ENCODE results near the gene C3orf22. TPM values are rescaled to one million over a fixed set of nuclear protein-coding genes. Genes with fewer than 3 reads are reported as not detected.

C3orf22 gene
- polyA plus RNA-seq, 1 donor (not counting 4 experiments of a cell fraction or from before 2014, with no cell fraction given), result not detected

GRCh38 chr3:126577261-126577660 is 18.5 kb upstream of the C3orf22 start:
- no peak for DNase-seq (ENCODE audit: low read depth, low spot score)
- Histone ChIP-seq H3K79me2 (ENCODE audit: control insufficient read depth, insufficient read depth, low read length) (no peaks in the 10 kb centered on the region), H3K9me1 (ENCODE audit: control insufficient read depth, extremely low read depth, insufficient read depth, low read length) (no peaks in the 10 kb centered on the region), H3K9ac (ENCODE audit: control insufficient read depth, extremely low read depth, insufficient read depth, low read length) (no peak overlapping the region), H3K36me3 (ENCODE audit: control insufficient read depth in 2 of 2, extremely low read depth in 1 of 2, insufficient read depth in 2 of 2, low read length in 2 of 2) (no peaks in the 10 kb centered on the region), H3K4me3 (ENCODE audit: control insufficient read depth in 2 of 3, extremely low read depth in 1 of 3, insufficient read depth in 2 of 3, low read depth in 1 of 3, low read length in 3 of 3) (no peak overlapping the region), H3K27me3 (ENCODE audit: control insufficient read depth, extremely low read depth, insufficient read depth, low read length) (peaks cover 11% of the 10 kb centered on the region), H3K4me1 (ENCODE audit: control insufficient read depth, extremely low read depth, insufficient read depth, low read length) (peaks cover 11% of the 10 kb centered on the region), H3K27ac (ENCODE audit: control insufficient read depth, insufficient read depth, low read length) (no peak overlapping the region), H4K20me1 (ENCODE audit: control insufficient read depth, extremely low read depth, insufficient read depth, low read length) (no peaks in the 10 kb centered on the region), H2AFZ (ENCODE audit: control insufficient read depth, low read length) (no peak overlapping the region), H3K9me3 (ENCODE audit: control insufficient read depth, low read depth, low read length) (no peaks in the 10 kb centered on the region), H3K4me2 (ENCODE audit: control insufficient read depth, extremely low read depth, insufficient read depth, low read depth, low read length) (no peak overlapping the region)
- TF ChIP-seq EZH2 (IDR thresholded peaks at IDR 0.05; ENCODE audit: low read length) (no peak), CTCF (optimal IDR thresholded peaks at IDR 0.05 in 1 of 3, IDR thresholded peaks at IDR 0.05 in 1 of 3, conservative IDR thresholded peaks at IDR 0.05 in 1 of 3; ENCODE audit: extremely low read depth in 1 of 3, insufficient read depth in 2 of 3, low read length in 3 of 3) (no peak)
- FAIRE-seq, result no peak
- dilution Hi-C loops (cut with MboI; ENCODE audit: extremely low pct_ligation_motif_present, low sequenced_read_pairs), result no loop called here

- dilution Hi-C loops (cut with MboI; ENCODE audit: extremely low pct_ligation_motif_present, low sequenced_read_pairs), result no loop called here
These were observed 14.9 kb upstream of the C3orf22 start for GRCh38 chr3:126573492-126574117.

More at GRCh38 chr3:126573492-126574117, 14.9 kb upstream of the C3orf22 start:
- FAIRE-seq (peak; percentile 81), DNase-seq (ENCODE audit: low read depth, low spot score) (peak; percentile 2)
- no peaks in the 10 kb centered on the region for H3K9me1 ChIP-seq (ENCODE audit: control insufficient read depth, extremely low read depth, insufficient read depth, low read length)
- H3K27me3 ChIP-seq (ENCODE audit: control insufficient read depth, extremely low read depth, insufficient read depth, low read length), result no peaks in the 10 kb centered on the region
- peak overlapping the region; percentile 84 for H3K4me2 ChIP-seq (ENCODE audit: control insufficient read depth, extremely low read depth, insufficient read depth, low read depth, low read length)
- H4K20me1 ChIP-seq (ENCODE audit: control insufficient read depth, extremely low read depth, insufficient read depth, low read length), result no peaks in the 10 kb centered on the region
- H3K4me3 ChIP-seq (ENCODE audit: control insufficient read depth in 2 of 3, extremely low read depth in 1 of 3, insufficient read depth in 2 of 3, low read depth in 1 of 3, low read length in 3 of 3), result peak overlapping the region in 2 of 3 experiments; percentile 22 to 44
- no peaks in the 10 kb centered on the region for H3K79me2 ChIP-seq (ENCODE audit: control insufficient read depth, insufficient read depth, low read length)
- H3K27ac ChIP-seq (ENCODE audit: control insufficient read depth, insufficient read depth, low read length), result no peak overlapping the region
- peaks cover 11% of the 10 kb centered on the region for H3K4me1 ChIP-seq (ENCODE audit: control insufficient read depth, extremely low read depth, insufficient read depth, low read length)
- TF ChIP-seq CTCF (optimal IDR thresholded peaks at IDR 0.05 in 1 of 3, IDR thresholded peaks at IDR 0.05 in 1 of 3, conservative IDR thresholded peaks at IDR 0.05 in 1 of 3; ENCODE audit: extremely low read depth in 1 of 3, insufficient read depth in 2 of 3, low read length in 3 of 3), result no peak
- no peak for TF ChIP-seq EZH2 (IDR thresholded peaks at IDR 0.05; ENCODE audit: low read length)
- H3K9me3 ChIP-seq (ENCODE audit: control insufficient read depth, low read depth, low read length), result no peaks in the 10 kb centered on the region
- H3K9ac ChIP-seq (ENCODE audit: control insufficient read depth, extremely low read depth, insufficient read depth, low read length), result no peak overlapping the region
- H3K36me3 ChIP-seq (ENCODE audit: control insufficient read depth in 2 of 2, extremely low read depth in 1 of 2, insufficient read depth in 2 of 2, low read length in 2 of 2), result no peaks in the 10 kb centered on the region
- H2AFZ ChIP-seq (ENCODE audit: control insufficient read depth, low read length), result peak overlapping the region; percentile 88
